Neural cell (in vitro differentiated cells): ENCODE results near the gene MLEC. TPM values are rescaled to one million over a fixed set of nuclear protein-coding genes. Genes with fewer than 3 reads are reported as not detected.

Source experiments
- H2AFZ ChIP-seq: fragments of 200-600, 300-800 bp; sonication (generic), shearing (Covaris generic); 2 replicates; pipeline ENCODE4 v1.6.0; 2014; ENCODE audit warnings: low read depth, mild to moderate bottlenecking, antibody characterized with exemption, low read length, moderate library complexity
- H3F3A ChIP-seq: fragments of 200-600 bp; shearing (Covaris generic); 2 replicates; pipeline ENCODE4 v1.6.1; 2016; ENCODE audit warnings: mild to moderate bottlenecking, moderate library complexity, mixed read lengths, antibody characterized with exemption, low read length; ENCODE audit not compliant: insufficient read depth, poor library complexity, severe bottlenecking
- H3K27ac ChIP-seq: fragments of 200-600, 300-800 bp; sonication (generic), shearing (Covaris generic); 2 replicates; pipeline ENCODE4 v1.5.1; 2014; ENCODE audit warnings: mild to moderate bottlenecking, low read length, moderate library complexity
- H3K27me3 ChIP-seq: fragments of 300-800, 200-600 bp; sonication (generic), shearing (Covaris generic); 2 replicates; pipeline ENCODE4 v1.6.0; 2014; ENCODE audit warnings: mild to moderate bottlenecking, low read depth, low read length, moderate library complexity; ENCODE audit not compliant: insufficient read depth
- H3K36me3 ChIP-seq: fragments of 300-800, 200-600 bp; sonication (generic), shearing (Covaris generic); 2 replicates; pipeline ENCODE4 v1.5.1; 2014; ENCODE audit warnings: mild to moderate bottlenecking, antibody characterized with exemption, low read length, moderate library complexity; ENCODE audit not compliant: insufficient read depth
- H3K4me2 ChIP-seq: fragments of 300-800, 200-600 bp; sonication (generic), shearing (Covaris generic); 2 replicates; pipeline ENCODE4 v1.6.0; 2014; ENCODE audit warnings: mild to moderate bottlenecking, low read length
- H3K4me3 ChIP-seq: fragments of 300-800, 200-600 bp; sonication (generic), shearing (Covaris generic); 2 replicates; pipeline ENCODE4 v1.5.1; 2014; ENCODE audit warnings: mild to moderate bottlenecking, low read length, moderate library complexity
- H3K79me2 ChIP-seq: fragments of 200-600 bp; shearing (Covaris generic); replicated peaks from 2 replicates; pipeline ENCODE4 v1.6.0; 2014; ENCODE audit warnings: mild to moderate bottlenecking, low read length, moderate library complexity; ENCODE audit not compliant: insufficient read depth
- H3K9ac ChIP-seq: fragments of 300-800, 200-600 bp; sonication (generic), shearing (Covaris generic); 2 replicates; pipeline ENCODE4 v1.6.1; 2016; ENCODE audit warnings: mild to moderate bottlenecking, low read length, mixed read lengths
- H3K9me2 ChIP-seq: fragments of 200-600 bp; shearing (Covaris generic); 2 replicates; pipeline ENCODE4 v1.6.1; 2016; ENCODE audit warnings: mild to moderate bottlenecking, low read length, mixed read lengths; ENCODE audit not compliant: insufficient read depth
- H3K9me3 ChIP-seq: fragments of 200-600, 300-800 bp; sonication (generic), shearing (Covaris generic); 2 replicates; pipeline ENCODE4 v1.6.1; 2016; ENCODE audit warnings: mild to moderate bottlenecking, mixed run types, low read length, moderate library complexity, mixed read lengths
- H4K20me1 ChIP-seq: fragments of 200-600 bp; shearing (Covaris generic); 2 replicates; pipeline ENCODE4 v1.6.1; 2016; ENCODE audit warnings: mild to moderate bottlenecking, mixed run types; ENCODE audit not compliant: insufficient read depth
- CTCF ChIP-seq: fragments of 450-650 bp; IDR thresholded peaks from 2 replicates; pipeline ENCODE4 v1.5.1; 2014; ENCODE audit warnings: antibody characterized with exemption, mild to moderate bottlenecking, moderate library complexity; ENCODE audit not compliant: poor library complexity, severe bottlenecking
- EP300 ChIP-seq: fragments of 450-650 bp; conservative IDR thresholded peaks from 2 replicates; pipeline ENCODE4 v1.6.1; 2014; ENCODE audit warnings: antibody characterized with exemption, mild to moderate bottlenecking, moderate library complexity; ENCODE audit not compliant: poor library complexity, severe bottlenecking
- EZH2 ChIP-seq: fragments of 200-600, 300-800 bp; shearing (Covaris generic), sonication (generic); IDR thresholded peaks from 2 replicates; pipeline ENCODE4 v1.6.1; 2014; ENCODE audit warnings: antibody characterized with exemption, low read length, borderline replicate concordance, mild to moderate bottlenecking; ENCODE audit not compliant: insufficient read depth, poor library complexity, severe bottlenecking
- MXI1 ChIP-seq: fragments of 450-650 bp; conservative IDR thresholded peaks from 2 replicates; pipeline ENCODE4 v1.6.1; 2014; ENCODE audit warnings: antibody characterized with exemption, mild to moderate bottlenecking; ENCODE audit not compliant: poor library complexity, severe bottlenecking
- POLR2AphosphoS5 ChIP-seq: IDR thresholded peaks from 2 replicates; pipeline ENCODE4 v1.6.1; 2012
- RAD21 ChIP-seq: fragments of 450-650 bp; conservative IDR thresholded peaks from 2 replicates; pipeline ENCODE4 v1.6.1; 2014; ENCODE audit warnings: antibody characterized with exemption, mild to moderate bottlenecking, moderate library complexity
- REST ChIP-seq: IDR thresholded peaks from 2 replicates; pipeline ENCODE4 v1.6.1; 2012; ENCODE audit warnings: borderline replicate concordance
- SMC3 ChIP-seq: fragments of 450-650 bp; conservative IDR thresholded peaks from 2 replicates; pipeline ENCODE4 v1.6.1; 2014; ENCODE audit warnings: antibody characterized with exemption, mild to moderate bottlenecking, moderate library complexity; ENCODE audit not compliant: poor library complexity
- TAF1 ChIP-seq: IDR thresholded peaks from 2 replicates; pipeline ENCODE4 v1.6.1; 2012; ENCODE audit warnings: low read depth
- polyA plus RNA-seq: library from polyadenylated mRNA; depleted of rRNA; stranded (reverse); fragments of >200 nt; gene quantifications from 2 replicates; pipeline ENCODE4 v1.2.3, GENCODE V29; 2014

Gene MLEC
- polyA plus RNA-seq, 1 donor from 2014 or later = 33.2 TPM

- H3K36me3 ChIP-seq = no peaks in the 10 kb centered on the region
- H4K20me1 ChIP-seq = no peaks in the 10 kb centered on the region
- no peak overlapping the region for H3K4me3 ChIP-seq
- H2AFZ ChIP-seq = no peak overlapping the region
- no peaks in the 10 kb centered on the region for H3K9me3 ChIP-seq
- no peak overlapping the region for H3K27ac ChIP-seq
- no peaks in the 10 kb centered on the region for H3K9me2 ChIP-seq
- H3K79me2 ChIP-seq = no peaks in the 10 kb centered on the region
- TF ChIP-seq POLR2AphosphoS5 (no peak), REST (no peak), RAD21 (no peak), EZH2 (no peak), EP300 (no peak)
- H3K4me2 ChIP-seq = no peak overlapping the region
- no peak overlapping the region for H3K9ac ChIP-seq
- no peaks in the 10 kb centered on the region for H3F3A ChIP-seq
- no peaks in the 10 kb centered on the region for H3K27me3 ChIP-seq
Observed at GRCh38 chr12:120744922-120745493, 58.1 kb downstream of the MLEC start.

- Histone ChIP-seq H3K4me2 (no peak overlapping the region), H3K27ac (no peak overlapping the region), H3K9me3 (no peaks in the 10 kb centered on the region), H3K79me2 (no peaks in the 10 kb centered on the region), H3K4me3 (no peak overlapping the region), H4K20me1 (no peaks in the 10 kb centered on the region), H3K9me2 (no peaks in the 10 kb centered on the region), H3K36me3 (no peaks in the 10 kb centered on the region), H3K9ac (no peak overlapping the region), H3F3A (no peaks in the 10 kb centered on the region), H2AFZ (no peak overlapping the region), H3K27me3 (no peaks in the 10 kb centered on the region)
- no peak for TF ChIP-seq EZH2
- no peak for TF ChIP-seq REST
- no peak for TF ChIP-seq SMC3
- no peak for TF ChIP-seq RAD21
- TF ChIP-seq EP300 = no peak
- no peak for TF ChIP-seq MXI1
- TF ChIP-seq POLR2AphosphoS5 = no peak
- TF ChIP-seq TAF1 = no peak
- no peak for TF ChIP-seq CTCF
Observed at GRCh38 chr12:120748242-120748641, 61.3 kb downstream of the MLEC start.
